Keratinocyte (primary cell): Measurements from ENCODE around the gene NTNG2. TPM values are rescaled to one million over a fixed set of nuclear protein-coding genes. Genes with fewer than 3 reads are reported as not detected.

Experiments
- DNase-seq: peaks from one replicate; pipeline ENCODE4 v3.0.0-alpha.2; 2011; ENCODE audit warnings: low read depth, missing footprints, low spot score
- FAIRE-seq: peaks from 2 replicates; lab custom pipeline; 2011; peaks lifted over from hg19 to GRCh38; lab: Jason Lieb, UNC
- H2AFZ ChIP-seq: 2 replicates; pipeline ENCODE4 v1.6.0; 2012; ENCODE audit warnings: low read length, control low read depth, inconsistent platforms; ENCODE audit not compliant: control insufficient read depth
- H3K27ac ChIP-seq: 2 replicates; pipeline ENCODE4 v1.5.1; 2011; ENCODE audit warnings: low read length; ENCODE audit not compliant: control insufficient read depth, insufficient read depth
- H3K27me3 ChIP-seq: 3 replicates; pipeline ENCODE4 v1.6.0; 2011; ENCODE audit warnings: low read length; ENCODE audit not compliant: control insufficient read depth, insufficient read depth; ENCODE audit errors: extremely low read depth
- H3K36me3 ChIP-seq, 2 experiments: 2 replicates in 1 of 2; 3 replicates in 1 of 2; pipeline ENCODE4 v1.5.1; 2011; ENCODE audit warnings: low read length in 2 of 2, mild to moderate bottlenecking in 1 of 2; ENCODE audit not compliant: control insufficient read depth in 2 of 2, insufficient read depth in 2 of 2; ENCODE audit errors: extremely low read depth in 1 of 2
- H3K4me1 ChIP-seq: 3 replicates; pipeline ENCODE4 v1.5.1; 2011; ENCODE audit warnings: low read length; ENCODE audit not compliant: control insufficient read depth, insufficient read depth; ENCODE audit errors: extremely low read depth
- H3K4me2 ChIP-seq: 3 replicates; pipeline ENCODE4 v1.6.0; 2011; ENCODE audit warnings: low read depth, low read length; ENCODE audit not compliant: control insufficient read depth, insufficient read depth; ENCODE audit errors: extremely low read depth
- H3K4me3 ChIP-seq, 3 experiments: fragments of 200-600 bp in 1 of 3; sonication (generic) in 1 of 3; 2 replicates in 2 of 3; 3 replicates in 1 of 3; pipeline ENCODE4 v1.5.1; 2011 to 2016; ENCODE audit warnings: low read length in 3 of 3, mild to moderate bottlenecking in 3 of 3, control low read depth in 2 of 3, inconsistent platforms in 1 of 3, low read depth in 1 of 3, mixed read lengths in 1 of 3, mixed run types in 1 of 3, moderate library complexity in 1 of 3; ENCODE audit not compliant: control insufficient read depth in 2 of 3, insufficient read depth in 2 of 3; ENCODE audit errors: extremely low read depth in 1 of 3
- H3K79me2 ChIP-seq: 2 replicates; pipeline ENCODE4 v1.6.0; 2012; ENCODE audit warnings: low read length; ENCODE audit not compliant: control insufficient read depth, insufficient read depth
- H3K9ac ChIP-seq: 3 replicates; pipeline ENCODE4 v1.6.0; 2011; ENCODE audit warnings: low read length; ENCODE audit not compliant: control insufficient read depth, insufficient read depth; ENCODE audit errors: extremely low read depth
- H3K9me1 ChIP-seq: 3 replicates; pipeline ENCODE4 v1.6.0; 2011; ENCODE audit warnings: low read length; ENCODE audit not compliant: control insufficient read depth, insufficient read depth; ENCODE audit errors: extremely low read depth
- H3K9me3 ChIP-seq: 2 replicates; pipeline ENCODE4 v1.5.1; 2012; ENCODE audit warnings: low read depth, low read length; ENCODE audit not compliant: control insufficient read depth
- H4K20me1 ChIP-seq: 3 replicates; pipeline ENCODE4 v1.6.0; 2011; ENCODE audit warnings: low read length; ENCODE audit not compliant: control insufficient read depth, insufficient read depth; ENCODE audit errors: extremely low read depth
- EZH2 ChIP-seq: IDR thresholded peaks from one replicate; pipeline ENCODE4 v1.6.1; 2012; ENCODE audit warnings: inconsistent platforms, mild to moderate bottlenecking, low read length, moderate library complexity
- dilution Hi-C: fragments of 300-500 bp; cut with MboI; formaldehyde crosslinking; loops from one replicate; pipeline ENCODE4 v1.7.0; 2020; ENCODE audit warnings: low sequenced_read_pairs; ENCODE audit not compliant: extremely low pct_ligation_motif_present
- polyA plus RNA-seq, 5 experiments: library from polyadenylated mRNA; depleted of rRNA in 3 of 5; stranded (reverse) in 3 of 5; stranded (forward) in 1 of 5; unstranded in 1 of 5; fragments of >200 nt; gene quantifications; 1 replicate in 1 of 5; 2 replicates in 3 of 5; 3 replicates in 1 of 5; pipeline versions ENCODE4 v1.2.1 to v1.2.3, GENCODE V29; 2011 to 2012; ENCODE audit warnings: missing spikeins in 2 of 5, low read depth in 1 of 5, low replicate concordance in 1 of 5
- TF ChIP-seq, protein P1 (sequence below), 3 experiments: IDR thresholded peaks in 1 of 3; conservative IDR thresholded peaks in 1 of 3; optimal IDR thresholded peaks in 1 of 3; 2 replicates in 2 of 3; 3 replicates in 1 of 3; pipeline versions ENCODE3 to v1.5.1; 2011; ENCODE audit warnings: low read length in 3 of 3, mild to moderate bottlenecking in 3 of 3, moderate library complexity in 2 of 3, control low read depth in 1 of 3, inconsistent platforms in 1 of 3; ENCODE audit not compliant: insufficient read depth in 2 of 3; ENCODE audit errors: extremely low read depth in 1 of 3

Gene NTNG2
- polyA plus RNA-seq, 1 donor (not counting 4 experiments of a cell fraction or from before 2014, with no cell fraction given) = 0.05 TPM

DNA sequence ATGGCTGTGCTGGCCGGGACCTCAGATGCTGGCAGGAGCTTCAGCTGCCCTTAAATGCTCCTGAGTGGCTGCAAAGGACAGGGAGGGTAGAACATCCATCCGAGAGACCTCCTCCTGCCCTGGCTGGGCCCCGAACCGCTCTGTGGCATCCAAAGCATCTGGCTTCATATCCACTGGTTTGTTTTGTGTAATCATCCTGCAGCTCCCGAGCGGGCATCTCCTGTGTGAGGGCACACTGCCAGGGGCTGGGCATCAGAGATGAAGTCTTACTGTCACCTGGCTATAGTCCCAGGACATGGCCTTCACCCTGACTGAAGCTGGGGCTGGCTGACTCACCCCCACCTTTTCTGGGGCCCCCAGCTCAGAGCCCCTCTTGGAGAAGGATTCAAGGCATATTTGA lies 18.5 kb upstream of the NTNG2 start:
- no peaks in the 10 kb centered on the region for H3K9me3 ChIP-seq
- H3K27me3 ChIP-seq = peaks cover 49% of the 10 kb centered on the region
- no peak overlapping the region for H3K4me2 ChIP-seq
- dilution Hi-C loops = no loop called here
- DNase-seq = no peak
- H3K79me2 ChIP-seq = no peaks in the 10 kb centered on the region
- no peak for FAIRE-seq
- TF ChIP-seq, protein P1, sequence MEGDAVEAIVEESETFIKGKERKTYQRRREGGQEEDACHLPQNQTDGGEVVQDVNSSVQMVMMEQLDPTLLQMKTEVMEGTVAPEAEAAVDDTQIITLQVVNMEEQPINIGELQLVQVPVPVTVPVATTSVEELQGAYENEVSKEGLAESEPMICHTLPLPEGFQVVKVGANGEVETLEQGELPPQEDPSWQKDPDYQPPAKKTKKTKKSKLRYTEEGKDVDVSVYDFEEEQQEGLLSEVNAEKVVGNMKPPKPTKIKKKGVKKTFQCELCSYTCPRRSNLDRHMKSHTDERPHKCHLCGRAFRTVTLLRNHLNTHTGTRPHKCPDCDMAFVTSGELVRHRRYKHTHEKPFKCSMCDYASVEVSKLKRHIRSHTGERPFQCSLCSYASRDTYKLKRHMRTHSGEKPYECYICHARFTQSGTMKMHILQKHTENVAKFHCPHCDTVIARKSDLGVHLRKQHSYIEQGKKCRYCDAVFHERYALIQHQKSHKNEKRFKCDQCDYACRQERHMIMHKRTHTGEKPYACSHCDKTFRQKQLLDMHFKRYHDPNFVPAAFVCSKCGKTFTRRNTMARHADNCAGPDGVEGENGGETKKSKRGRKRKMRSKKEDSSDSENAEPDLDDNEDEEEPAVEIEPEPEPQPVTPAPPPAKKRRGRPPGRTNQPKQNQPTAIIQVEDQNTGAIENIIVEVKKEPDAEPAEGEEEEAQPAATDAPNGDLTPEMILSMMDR (optimal IDR thresholded peaks at IDR 0.05 in 1 of 3, IDR thresholded peaks at IDR 0.05 in 1 of 3, conservative IDR thresholded peaks at IDR 0.05 in 1 of 3; ENCODE audit: extremely low read depth in 1 of 3, insufficient read depth in 2 of 3, low read length in 3 of 3) = no peak
- TF ChIP-seq EZH2 = no peak
- H3K9ac ChIP-seq = no peak overlapping the region
- H3K9me1 ChIP-seq = peaks cover 4% of the 10 kb centered on the region
- H2AFZ ChIP-seq = no peak overlapping the region
- H4K20me1 ChIP-seq = peaks cover 3% of the 10 kb centered on the region
- H3K4me3 ChIP-seq = no peak overlapping the region
- H3K4me1 ChIP-seq = peaks cover 7% of the 10 kb centered on the region
- H3K36me3 ChIP-seq = no peaks in the 10 kb centered on the region
- H3K27ac ChIP-seq = no peak overlapping the region

GRCh38 chr9:132144708-132145365 lies 17.0 kb upstream of the NTNG2 start:
- FAIRE-seq (no peak), DNase-seq (no peak)
- H3K27me3 ChIP-seq = peaks cover 53% of the 10 kb centered on the region
- H3K9ac ChIP-seq = no peak overlapping the region
- peaks cover 3% of the 10 kb centered on the region for H4K20me1 ChIP-seq
- H3K4me1 ChIP-seq = peaks cover 7% of the 10 kb centered on the region
- no peaks in the 10 kb centered on the region for H3K9me3 ChIP-seq
- no peak overlapping the region for H3K27ac ChIP-seq
- no peak overlapping the region for H3K4me2 ChIP-seq
- no peaks in the 10 kb centered on the region for H3K36me3 ChIP-seq
- H2AFZ ChIP-seq = no peak overlapping the region
- H3K4me3 ChIP-seq = no peak overlapping the region
- H3K9me1 ChIP-seq = peaks cover 4% of the 10 kb centered on the region
- no peak for TF ChIP-seq EZH2
- TF ChIP-seq, protein P1 (optimal IDR thresholded peaks at IDR 0.05 in 1 of 3, IDR thresholded peaks at IDR 0.05 in 1 of 3, conservative IDR thresholded peaks at IDR 0.05 in 1 of 3; ENCODE audit: extremely low read depth in 1 of 3, insufficient read depth in 2 of 3, low read length in 3 of 3) = no peak
- dilution Hi-C loops = no loop called here
- H3K79me2 ChIP-seq = no peaks in the 10 kb centered on the region
